Epithelial cell of esophagus (primary cell): ENCODE data around the gene CCNB3.

Source experiments
- DNase-seq: peaks from one replicate; pipeline ENCODE4 v3.0.0; 2010; ENCODE audit warnings: low read depth
- H3K4me3 ChIP-seq: 2 replicates; pipeline ENCODE4 v1.5.1; 2011; ENCODE audit warnings: mild to moderate bottlenecking, low read length, control low read depth
- TF ChIP-seq, protein P1 (sequence below): IDR thresholded peaks from 2 replicates; pipeline ENCODE4 v1.5.1; 2011; ENCODE audit warnings: low read depth, mild to moderate bottlenecking, low read length, control low read depth, inconsistent platforms; ENCODE audit not compliant: insufficient read depth; ENCODE audit errors: missing control alignments

Gene CCNB3

DNA sequence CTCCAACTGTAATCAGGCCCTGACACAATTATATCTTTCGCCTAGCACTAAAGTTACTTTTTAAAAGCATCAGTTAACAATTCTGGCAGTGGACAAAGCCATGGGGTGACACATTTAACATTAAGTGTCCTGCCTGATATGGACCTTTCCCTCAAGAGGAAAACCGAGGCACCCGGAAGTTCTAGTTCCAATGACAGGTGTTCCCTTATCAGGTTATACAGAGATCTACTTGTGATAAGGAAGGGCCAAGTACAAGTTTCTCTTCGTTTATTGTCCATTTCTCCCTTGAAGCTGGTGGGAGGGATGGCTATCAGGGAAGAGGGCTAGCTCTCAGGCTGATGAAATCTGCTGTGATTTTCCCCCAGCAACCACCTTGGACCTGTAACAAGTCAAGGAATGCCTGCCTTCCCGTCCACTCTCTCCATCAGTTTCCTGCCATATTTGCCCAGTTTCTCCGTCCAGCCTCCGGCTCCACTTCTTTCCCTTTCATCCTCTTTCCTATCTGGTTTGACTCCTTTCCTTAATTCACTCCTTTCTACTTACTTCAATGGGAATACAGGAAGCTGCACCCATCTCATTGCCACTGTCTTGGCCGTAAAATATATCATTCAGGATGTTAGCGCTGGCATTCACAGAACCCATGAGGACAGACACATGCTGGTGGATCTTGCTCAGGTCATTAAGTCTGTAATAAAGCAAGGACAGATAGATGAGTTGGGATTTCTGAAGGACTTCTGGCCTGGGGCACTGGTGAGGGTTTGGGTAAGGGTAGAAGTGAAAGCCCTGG, 171.1 kb downstream of the CCNB3 start:
- TF ChIP-seq, protein P1, sequence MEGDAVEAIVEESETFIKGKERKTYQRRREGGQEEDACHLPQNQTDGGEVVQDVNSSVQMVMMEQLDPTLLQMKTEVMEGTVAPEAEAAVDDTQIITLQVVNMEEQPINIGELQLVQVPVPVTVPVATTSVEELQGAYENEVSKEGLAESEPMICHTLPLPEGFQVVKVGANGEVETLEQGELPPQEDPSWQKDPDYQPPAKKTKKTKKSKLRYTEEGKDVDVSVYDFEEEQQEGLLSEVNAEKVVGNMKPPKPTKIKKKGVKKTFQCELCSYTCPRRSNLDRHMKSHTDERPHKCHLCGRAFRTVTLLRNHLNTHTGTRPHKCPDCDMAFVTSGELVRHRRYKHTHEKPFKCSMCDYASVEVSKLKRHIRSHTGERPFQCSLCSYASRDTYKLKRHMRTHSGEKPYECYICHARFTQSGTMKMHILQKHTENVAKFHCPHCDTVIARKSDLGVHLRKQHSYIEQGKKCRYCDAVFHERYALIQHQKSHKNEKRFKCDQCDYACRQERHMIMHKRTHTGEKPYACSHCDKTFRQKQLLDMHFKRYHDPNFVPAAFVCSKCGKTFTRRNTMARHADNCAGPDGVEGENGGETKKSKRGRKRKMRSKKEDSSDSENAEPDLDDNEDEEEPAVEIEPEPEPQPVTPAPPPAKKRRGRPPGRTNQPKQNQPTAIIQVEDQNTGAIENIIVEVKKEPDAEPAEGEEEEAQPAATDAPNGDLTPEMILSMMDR = no peak
- H3K4me3 ChIP-seq = no peak overlapping the region
- no peak for DNase-seq

DNA sequence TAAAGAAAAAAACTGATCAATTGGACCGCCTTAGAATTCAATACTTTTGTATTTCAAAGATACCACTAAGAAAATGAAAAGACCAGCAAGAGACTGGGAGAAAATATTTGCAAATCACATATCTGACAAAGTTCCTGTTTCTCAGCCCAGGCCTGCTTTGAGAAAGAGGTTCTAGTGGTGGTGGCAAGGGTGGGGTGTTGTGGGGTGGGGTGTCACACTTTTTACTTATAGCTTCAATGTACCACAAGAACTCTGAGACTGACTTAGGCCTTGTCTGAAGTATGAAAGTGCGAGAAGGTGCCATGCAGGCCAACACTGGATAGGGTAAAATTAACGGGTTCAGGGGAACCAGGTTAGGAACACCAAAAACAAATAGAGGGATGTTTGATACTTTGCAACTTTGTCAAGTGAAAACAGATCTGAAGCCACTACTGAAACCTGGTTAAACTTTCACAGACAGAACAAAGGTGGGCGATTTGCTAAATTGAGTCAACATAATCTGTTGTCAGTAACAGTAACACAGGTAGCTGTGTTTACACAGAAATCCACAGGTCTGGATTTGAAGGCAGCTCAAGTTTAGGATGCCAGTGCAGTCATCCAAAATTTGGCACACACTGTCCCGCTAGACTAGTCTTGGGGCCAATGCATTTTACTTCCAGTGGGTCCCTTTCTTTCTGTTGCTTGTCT, 177.3 kb downstream of the CCNB3 start:
- no peak for DNase-seq
- TF ChIP-seq, protein P1 = no peak
- H3K4me3 ChIP-seq = no peak overlapping the region

DNA sequence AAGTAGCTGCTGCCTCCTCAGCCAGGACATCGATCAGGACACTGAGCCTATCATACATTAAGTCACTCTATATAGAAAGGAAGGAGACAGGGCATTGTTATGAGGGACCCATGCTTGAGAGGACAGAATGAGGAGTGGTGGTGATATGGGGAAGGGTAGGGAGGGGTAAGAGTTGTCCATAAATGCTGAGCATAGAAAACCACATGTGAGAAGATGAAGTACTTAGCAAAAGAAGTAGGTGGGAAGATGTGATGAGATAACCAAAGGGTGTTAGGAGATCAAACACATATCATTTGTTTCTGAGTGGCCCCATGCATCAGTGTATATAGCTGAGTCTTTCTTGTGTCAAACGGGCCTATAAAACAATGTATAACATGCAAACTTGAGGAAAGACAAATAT, 182.0 kb downstream of the CCNB3 start:
- TF ChIP-seq, protein P1 = no peak
- no peak overlapping the region for H3K4me3 ChIP-seq
- no peak for DNase-seq

DNA sequence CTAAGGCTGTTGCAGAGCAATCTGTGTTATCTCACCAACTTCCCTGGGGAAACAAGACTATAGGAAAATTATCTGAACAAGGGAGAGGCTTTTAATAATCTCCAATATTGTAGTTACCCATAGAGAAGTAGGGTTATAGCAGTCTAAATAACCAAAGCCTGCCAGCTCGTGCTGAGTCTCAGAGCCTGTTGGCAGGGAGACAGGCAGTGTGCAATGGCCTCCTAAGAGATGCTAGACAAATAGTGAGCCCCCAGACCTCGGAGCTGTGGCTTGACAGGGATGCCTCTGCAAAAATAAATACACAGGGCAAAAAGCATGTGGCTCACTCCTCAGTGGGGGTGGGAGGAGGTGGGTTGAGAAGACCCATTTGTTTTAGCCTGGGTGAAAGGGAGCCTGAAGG, 189.3 kb downstream of the CCNB3 start:
- TF ChIP-seq, protein P1 = no peak
- no peak overlapping the region for H3K4me3 ChIP-seq
- DNase-seq = no peak
